Neural crest cell (in vitro differentiated cells): ENCODE measurements around the gene CA10. TPM values are rescaled to one million over a fixed set of nuclear protein-coding genes. Genes with fewer than 3 reads are reported as not detected.

ENCODE experiments used
- DNase-seq: peaks from one replicate; pipeline ENCODE4 v3.0.0; 2021; ENCODE audit warnings: low read depth, mixed read lengths, low spot score
- H3K27ac Mint-ChIP-seq: one replicate; pipeline ENCODE4 v1.8.0; 2021; ENCODE audit warnings: mild to moderate bottlenecking, mixed read lengths; ENCODE audit not compliant: unreplicated experiment
- H3K27me3 Mint-ChIP-seq: 2 replicates; pipeline ENCODE4 v1.8.0; 2021; ENCODE audit warnings: low read depth, mild to moderate bottlenecking, mixed read lengths
- H3K36me3 Mint-ChIP-seq: 2 replicates; pipeline ENCODE4 v1.8.0; 2021; ENCODE audit warnings: low read depth, mild to moderate bottlenecking, mixed read lengths
- H3K4me1 Mint-ChIP-seq: 2 replicates; pipeline ENCODE4 v1.8.0; 2021; ENCODE audit warnings: mixed read lengths
- H3K4me3 Mint-ChIP-seq: one replicate; pipeline ENCODE4 v1.8.0; 2021; ENCODE audit warnings: mild to moderate bottlenecking, mixed read lengths
- H3K9me3 Mint-ChIP-seq: 2 replicates; pipeline ENCODE4 v1.8.0; 2021; ENCODE audit warnings: mixed read lengths
- CTCF ChIP-seq: fragments of 200-600 bp; sonication (generic); conservative IDR thresholded peaks from 2 replicates; pipeline ENCODE4 v1.5.0; 2021; ENCODE audit warnings: antibody characterized with exemption, mild to moderate bottlenecking
- total RNA-seq: library from RNA; stranded (reverse); gene quantifications from 2 replicates; pipeline ENCODE4 v1.2.1, GENCODE V29; 2021

The CA10 gene
- total RNA-seq, 1 donor from 2014 or later = not detected

GRCh38 chr17:51685287-51685909 lies 473.1 kb downstream of the CA10 start:
- H3K27me3 Mint-ChIP-seq = peaks cover 2% of the 10 kb centered on the region
- no peaks in the 10 kb centered on the region for H3K4me1 Mint-ChIP-seq
- no peak for DNase-seq
- TF ChIP-seq CTCF = no peak
- H3K36me3 Mint-ChIP-seq = no peaks in the 10 kb centered on the region
- no peak overlapping the region for H3K4me3 Mint-ChIP-seq
- H3K27ac Mint-ChIP-seq = no peak overlapping the region
- H3K9me3 Mint-ChIP-seq = peaks cover 1% of the 10 kb centered on the region

DNA sequence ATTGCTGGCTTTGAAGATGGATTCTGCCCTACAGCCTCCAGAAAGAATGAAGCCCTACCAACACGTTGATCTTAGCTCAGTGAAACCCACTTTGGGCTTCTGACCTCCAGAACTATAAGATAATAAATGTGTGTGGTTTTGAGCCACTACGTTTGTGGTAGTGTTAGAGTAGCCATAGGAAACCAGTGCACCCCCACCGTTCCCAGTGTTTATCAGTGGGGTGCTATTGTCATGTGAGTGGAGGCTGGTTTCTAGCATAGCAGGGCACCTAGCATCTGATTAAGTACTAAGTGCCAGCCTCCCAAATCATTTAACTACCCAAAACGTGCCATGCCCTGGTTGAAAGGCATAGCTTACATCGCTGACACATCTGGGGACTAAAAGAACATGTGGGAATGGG lies 474.3 kb downstream of the CA10 start:
- no peak overlapping the region for H3K27ac Mint-ChIP-seq

DNA sequence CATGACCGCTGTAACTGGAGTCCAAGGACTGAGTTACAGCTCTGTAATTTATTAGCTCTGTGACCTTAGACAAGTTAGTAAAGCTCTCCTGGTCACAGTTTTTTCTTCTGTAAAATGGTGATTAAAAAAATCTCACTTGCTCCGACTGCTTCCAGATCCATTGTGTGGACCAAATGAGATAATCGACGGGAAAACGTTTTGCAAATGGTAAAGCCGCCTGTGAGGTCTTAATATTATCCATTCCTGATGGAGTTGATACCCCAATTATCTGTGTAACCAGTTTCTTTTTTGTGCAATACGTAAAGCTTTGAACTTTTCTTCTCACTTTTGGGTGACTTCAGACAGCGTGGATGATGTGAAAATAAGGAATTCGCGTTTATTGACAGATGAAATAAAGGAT lies 475.2 kb downstream of the CA10 start:
- H3K9me3 Mint-ChIP-seq = no peaks in the 10 kb centered on the region
- H3K27me3 Mint-ChIP-seq = peaks cover 2% of the 10 kb centered on the region
- TF ChIP-seq CTCF = no peak
- H3K4me3 Mint-ChIP-seq = no peak overlapping the region
- H3K27ac Mint-ChIP-seq = no peak overlapping the region
- DNase-seq = no peak
- H3K36me3 Mint-ChIP-seq = no peaks in the 10 kb centered on the region
- no peaks in the 10 kb centered on the region for H3K4me1 Mint-ChIP-seq

More for the DNA sequence above, 474.3 kb downstream of the CA10 start:
- Mint-ChIP-seq H3K27me3 (peaks cover 2% of the 10 kb centered on the region), H3K4me3 (no peak overlapping the region), H3K9me3 (no peaks in the 10 kb centered on the region), H3K4me1 (no peaks in the 10 kb centered on the region), H3K36me3 (no peaks in the 10 kb centered on the region)
- no peak for TF ChIP-seq CTCF
- DNase-seq = no peak

DNA sequence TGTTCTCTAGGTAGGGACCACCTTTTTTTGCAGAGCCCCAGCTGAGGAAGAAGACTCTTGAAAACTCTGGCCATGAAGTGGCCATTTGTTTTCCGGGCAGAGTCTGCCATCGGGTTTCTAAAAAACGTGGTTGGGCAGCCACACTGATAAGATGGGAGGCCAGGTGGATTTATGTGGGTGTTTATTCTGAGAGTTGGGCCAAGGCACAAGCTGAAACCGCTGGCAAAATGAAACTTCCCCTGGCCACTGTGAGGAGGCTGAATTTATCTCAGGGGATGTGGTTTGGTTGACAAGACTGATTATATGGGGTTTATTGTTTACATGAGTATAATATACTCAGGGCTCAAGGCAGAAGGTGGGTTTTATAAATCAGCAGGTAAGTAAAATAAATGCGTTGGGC lies 476.4 kb downstream of the CA10 start:
- H3K4me3 Mint-ChIP-seq = no peak overlapping the region
- no peak for DNase-seq
- H3K27ac Mint-ChIP-seq = no peak overlapping the region
- H3K4me1 Mint-ChIP-seq = no peaks in the 10 kb centered on the region
- no peaks in the 10 kb centered on the region for H3K36me3 Mint-ChIP-seq
- H3K9me3 Mint-ChIP-seq = no peaks in the 10 kb centered on the region
- TF ChIP-seq CTCF = no peak
- peaks cover 2% of the 10 kb centered on the region for H3K27me3 Mint-ChIP-seq

DNA sequence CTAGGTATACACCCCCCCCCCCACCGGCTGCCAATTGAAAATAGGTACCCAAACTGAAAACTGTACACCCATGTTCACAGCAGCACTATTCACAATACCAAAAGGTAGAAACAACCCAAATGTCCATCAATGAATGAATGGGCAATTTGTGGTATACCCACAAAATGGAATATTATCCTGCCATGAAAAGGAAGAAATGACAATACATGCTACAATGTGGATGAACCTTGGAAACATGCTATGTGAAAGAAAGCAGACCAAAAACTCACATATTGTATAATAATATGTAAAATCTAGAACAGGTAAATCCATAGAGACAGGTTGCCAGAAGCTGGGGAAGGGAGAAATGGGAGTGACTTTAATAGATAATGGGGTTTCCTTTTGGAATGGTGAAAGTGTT lies 480.6 kb downstream of the CA10 start:
- Mint-ChIP-seq H3K36me3 (no peaks in the 10 kb centered on the region), H3K4me1 (no peaks in the 10 kb centered on the region), H3K27me3 (peaks cover 2% of the 10 kb centered on the region), H3K27ac (no peak overlapping the region), H3K9me3 (no peaks in the 10 kb centered on the region), H3K4me3 (no peak overlapping the region)
- no peak for DNase-seq
- no peak for TF ChIP-seq CTCF
